Kidney (tissue), 14 donors: ENCODE data around the gene OCEL1. TPM values are rescaled to one million over a fixed set of nuclear protein-coding genes. Genes with fewer than 3 reads are reported as not detected.

Source experiments
- DNase-seq, 5 donors: peaks; one replicate each; pipeline ENCODE4 v3.0.0-alpha.2; 2013 to 2020
- FAIRE-seq: peaks from 2 replicates; lab custom pipeline; 2012; peaks lifted over from hg19 to GRCh38; lab: Jason Lieb, UNC
- H3K27ac ChIP-seq, 2 donors: one replicate each; pipeline ENCODE4 v1.7.0; 2013; ENCODE audit warnings: low read depth in 2 of 2, low read length in 2 of 2, inconsistent platforms in 1 of 2
- H3K27me3 ChIP-seq: one replicate; pipeline ENCODE4 v1.7.1; 2013; ENCODE audit warnings: low read length, inconsistent platforms; ENCODE audit not compliant: control insufficient read depth, insufficient read depth
- H3K36me3 ChIP-seq, 3 donors: one replicate each; pipeline versions ENCODE4 v1.7.0 to v1.7.1; 2013; ENCODE audit warnings: low read length in 3 of 3, control low read depth in 1 of 3, inconsistent platforms in 1 of 3; ENCODE audit not compliant: insufficient read depth in 3 of 3, control insufficient read depth in 2 of 3
- H3K4me1 ChIP-seq, 3 donors: one replicate each; pipeline versions ENCODE4 v1.7.0 to v1.7.1; 2013; ENCODE audit warnings: low read length in 3 of 3, inconsistent platforms in 1 of 3, low read depth in 1 of 3; ENCODE audit not compliant: control insufficient read depth in 2 of 3, insufficient read depth in 2 of 3
- H3K4me3 ChIP-seq, 3 donors: one replicate each; pipeline versions ENCODE4 v1.7.0 to v1.8.1; 2013; ENCODE audit warnings: low read length in 3 of 3, control low read depth in 1 of 3, inconsistent platforms in 1 of 3
- H3K9ac ChIP-seq, 3 donors: one replicate each; pipeline versions ENCODE4 v1.7.0 to v1.7.1; 2013; ENCODE audit warnings: low read length in 3 of 3, control low read depth in 1 of 3, inconsistent platforms in 1 of 3
- H3K9me3 ChIP-seq, 3 donors: one replicate each; pipeline versions ENCODE4 v1.7.0 to v1.7.1; 2013; ENCODE audit warnings: low read length in 3 of 3, control low read depth in 1 of 3, inconsistent platforms in 1 of 3; ENCODE audit not compliant: control insufficient read depth in 2 of 3, insufficient read depth in 1 of 3
- CTCF ChIP-seq: IDR thresholded peaks from 3 replicates; pipeline ENCODE4 v1.5.1; 2012; ENCODE audit warnings: mild to moderate bottlenecking, moderate library complexity, borderline replicate concordance; ENCODE audit not compliant: insufficient read depth; ENCODE audit errors: extremely low read depth
- intact Hi-C: fragments of 100-400 bp; cut with DNase I; formaldehyde crosslinking; loops from one replicate; pipeline ENCODE4 v1.11.1; 2022
- polyA plus RNA-seq: library from polyadenylated mRNA; stranded (reverse); fragments of 350-450 nt; fragmentation: Illumina TruSeq; extraction: RNeasy Lipid Tissue Mini Kit (QIAGEN cat#74804); gene quantifications from one replicate; pipeline ENCODE4 v1.2.3, GENCODE V29; 2014; ENCODE audit warnings: low read depth, low replicate concordance; ENCODE audit not compliant: insufficient read depth
- total RNA-seq: library from RNA; stranded (reverse); fragmentation: NEBNext Ultra II Directional; extraction: Animal tissue kit (Norgen Biotek cat#: 25700); gene quantifications from one replicate; pipeline ENCODE4 v1.2.1, GENCODE V29; 2021
- donor health status: control.
- donor health status: control.
- donor health status: control.
- donor health status: control.
- donor health status: control.
- donor health status: DM: yes; HTN: yes; CAD: no.
- donor health status: Normal renal cell carcinoma (clear cell type).

The OCEL1 gene
- total and polyA plus RNA-seq, 2 donors from 2014 or later, result 35.3 to 80.1 TPM

DNA sequence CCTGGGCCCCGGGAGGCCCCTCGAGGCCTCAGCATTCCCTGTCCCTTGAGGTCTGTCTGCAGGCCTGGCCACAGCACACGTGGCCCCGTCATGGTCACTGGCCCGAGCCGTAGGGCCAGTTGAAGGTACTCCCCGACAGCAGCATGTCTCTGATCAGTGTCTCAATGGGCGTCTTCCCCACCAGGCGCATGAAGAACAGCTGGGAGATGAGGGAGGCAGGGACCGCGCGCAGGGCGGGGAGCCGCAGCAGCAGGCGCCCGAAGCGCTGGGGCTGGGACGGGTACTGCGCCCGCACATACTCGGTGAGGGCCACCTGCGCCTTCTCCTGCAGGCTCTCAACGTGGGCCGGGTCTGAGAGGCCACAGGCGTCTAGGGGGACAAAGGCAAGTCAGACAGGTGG is 6.2 kb downstream of the OCEL1 start:
- Histone ChIP-seq H3K9me3 (no peaks in the 10 kb centered on the region), H3K9ac (no peak overlapping the region), H3K4me1 (peaks cover 0 to 15% (median 6%) of the 10 kb centered on the region in 3 donors), H3K27ac (no peak overlapping the region), H3K36me3 (peaks cover 0 to 8% (median 2%) of the 10 kb centered on the region in 3 donors), H3K4me3 (no peak overlapping the region), H3K27me3 (no peaks in the 10 kb centered on the region)
- intact Hi-C loops, result no loop called here
- DNase-seq, result peak in 1 of 5 donors; percentile 65
- FAIRE-seq, result no peak
- no peak for TF ChIP-seq CTCF

DNA sequence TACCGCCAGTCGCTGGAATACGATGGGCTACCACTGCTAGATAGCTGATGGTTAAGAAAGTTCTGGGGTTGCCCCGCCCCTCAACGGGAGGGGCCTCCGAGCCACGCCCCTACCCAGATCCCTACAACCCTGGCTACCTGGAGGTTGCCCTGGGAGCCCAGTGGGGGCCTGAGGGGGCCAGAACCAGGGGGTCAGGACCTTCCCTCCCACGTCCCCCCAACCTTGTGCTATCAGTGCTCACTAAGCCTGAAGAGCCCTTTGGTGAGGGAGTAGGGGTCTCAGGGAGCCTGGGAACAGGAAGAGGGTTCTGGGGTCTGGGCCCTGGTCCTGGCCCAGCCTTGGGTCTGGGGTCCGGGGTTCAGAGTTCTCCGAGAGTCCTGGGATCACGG is 8.9 kb downstream of the OCEL1 start:
- peak in 4 of 5 donors; percentile 31 to 77 (median 54) for DNase-seq
- TF ChIP-seq CTCF, result no peak
- H3K27ac ChIP-seq, result no peak overlapping the region
- peak overlapping the region in 2 of 3 donors; percentile 7 to 29 for H3K4me3 ChIP-seq
- FAIRE-seq, result no peak
- intact Hi-C loops, result no loop called here
- peaks cover 0 to 14% (median 5%) of the 10 kb centered on the region in 3 donors for H3K36me3 ChIP-seq
- H3K9ac ChIP-seq, result peak overlapping the region in 1 of 3 donors; percentile 26
- H3K9me3 ChIP-seq, result no peaks in the 10 kb centered on the region
- H3K4me1 ChIP-seq, result peaks cover 0 to 16% (median 6%) of the 10 kb centered on the region in 3 donors
- H3K27me3 ChIP-seq, result no peaks in the 10 kb centered on the region

GRCh38 chr19:17235300-17235970 is 9.4 kb downstream of the OCEL1 start:
- peak; percentile 53 for TF ChIP-seq CTCF
- intact Hi-C loops, result no loop called here
- Histone ChIP-seq H3K4me3 (peak overlapping the region; percentile 6 to 29 (median 7)), H3K27ac (peak overlapping the region; percentile 67 to 75), H3K4me1 (peaks cover 0 to 16% (median 6%) of the 10 kb centered on the region in 3 donors), H3K9ac (peak overlapping the region in 1 of 3 donors; percentile 26), H3K27me3 (no peaks in the 10 kb centered on the region), H3K9me3 (no peaks in the 10 kb centered on the region), H3K36me3 (peaks cover 0 to 18% (median 5%) of the 10 kb centered on the region in 3 donors)
- FAIRE-seq (no peak), DNase-seq (peak; percentile 71 to 91 (median 82))
